ENCODE data around the gene ITIH5.

Gene ITIH5

DNA sequence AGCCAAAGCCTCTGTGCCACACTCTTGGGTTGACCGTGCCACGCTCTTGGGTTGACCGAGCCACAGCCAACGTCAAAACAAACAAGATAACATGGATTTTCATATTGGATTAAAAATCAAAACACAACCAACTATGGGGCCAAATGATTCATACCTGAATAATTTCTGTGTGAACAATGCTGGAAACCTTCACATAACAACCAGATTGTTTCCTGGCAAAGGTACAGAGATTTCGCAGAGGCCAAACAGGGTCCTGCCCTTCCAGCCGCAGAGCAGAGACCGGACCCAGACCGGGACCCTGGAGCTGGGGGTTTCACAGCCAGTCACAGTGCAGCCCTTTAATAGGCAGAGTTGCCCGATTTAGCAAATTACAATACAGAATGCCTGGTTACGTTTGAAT lies 40.5 kb downstream of the ITIH5 start:
- DNase-seq: peak; percentile 3

DNA sequence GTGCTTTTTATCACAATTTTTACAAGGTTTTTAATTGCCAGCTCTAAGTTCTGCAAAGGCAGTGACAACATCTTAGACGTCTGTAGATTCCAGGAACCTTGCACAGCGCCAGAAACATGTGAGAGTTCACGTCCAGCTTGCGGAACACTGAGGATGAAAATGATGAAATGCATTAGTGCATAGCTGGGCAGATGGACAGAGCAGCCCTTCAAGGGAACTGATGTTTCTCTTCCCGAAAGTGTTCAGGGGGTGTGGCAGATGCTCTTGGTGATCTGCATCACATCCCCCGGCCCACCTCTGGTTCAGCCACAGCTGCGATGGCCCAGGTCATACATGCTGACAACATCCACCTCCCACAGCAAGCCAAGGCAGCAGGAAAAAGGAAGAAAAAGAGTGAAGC lies 40.9 kb downstream of the ITIH5 start:
- no peak for DNase-seq

DNA sequence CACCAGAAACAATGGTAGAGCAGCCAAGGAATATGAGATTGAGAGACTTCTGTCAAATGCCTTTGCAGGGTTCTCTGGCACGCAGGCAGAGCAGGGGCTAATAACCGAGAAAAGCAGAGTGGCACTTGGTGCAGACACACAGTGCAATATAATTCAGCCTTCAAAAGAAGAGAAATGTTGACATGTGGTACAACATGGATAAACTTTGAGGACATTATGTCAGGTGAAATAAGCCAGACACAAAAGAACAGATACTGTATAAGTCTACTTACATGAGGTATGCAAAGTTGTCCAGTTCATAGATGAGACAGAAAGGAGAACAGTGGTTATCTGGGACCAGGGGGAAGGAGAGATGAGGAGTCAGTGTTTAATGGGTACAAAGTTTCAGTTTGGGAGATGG lies 41.8 kb downstream of the ITIH5 start:
- no peak for DNase-seq

GRCh38 chr10:7622969-7623368 lies 43.8 kb downstream of the ITIH5 start:
- no peak for DNase-seq

GRCh38 chr10:7618461-7618860 lies 48.3 kb downstream of the ITIH5 start:
- no peak for DNase-seq

- DNase-seq: no peak
Observed at GRCh38 chr10:7611909-7612308, 54.9 kb downstream of the ITIH5 start.

DNA sequence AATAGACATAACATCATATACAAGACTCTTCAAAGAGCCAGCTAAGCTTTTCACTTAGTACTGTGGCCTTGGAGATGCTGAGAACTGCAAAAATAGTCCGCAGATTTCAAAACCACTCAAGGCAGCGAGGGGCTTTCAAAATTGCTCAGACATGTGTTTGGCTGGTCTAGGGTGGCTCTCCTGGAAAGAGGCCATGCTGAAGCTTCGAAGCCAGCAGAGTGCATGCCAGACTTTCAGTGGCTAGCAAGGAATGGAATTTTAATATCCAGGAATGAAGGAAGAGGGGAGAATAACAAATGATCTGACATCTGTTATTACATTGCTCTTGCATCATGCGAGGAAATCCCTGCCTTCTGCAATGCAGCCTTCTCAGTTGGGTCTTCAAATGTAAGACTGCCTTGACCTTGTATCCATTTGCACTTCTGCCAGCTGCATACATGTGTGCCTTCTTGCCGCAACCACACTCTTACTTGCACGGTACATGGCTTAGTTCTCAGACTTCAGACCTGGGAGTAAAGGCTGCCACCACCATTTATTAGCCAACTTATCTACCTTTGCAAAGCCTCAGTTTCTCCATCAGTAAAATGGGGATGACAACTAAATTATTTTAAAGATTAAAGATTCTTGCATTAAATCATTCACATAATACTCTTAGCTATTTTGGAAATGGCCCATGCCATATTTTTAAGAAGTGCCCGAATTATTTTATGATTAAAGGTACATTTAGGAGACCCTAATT lies 55.9 kb downstream of the ITIH5 start:
- DNase-seq: no peak

DNA sequence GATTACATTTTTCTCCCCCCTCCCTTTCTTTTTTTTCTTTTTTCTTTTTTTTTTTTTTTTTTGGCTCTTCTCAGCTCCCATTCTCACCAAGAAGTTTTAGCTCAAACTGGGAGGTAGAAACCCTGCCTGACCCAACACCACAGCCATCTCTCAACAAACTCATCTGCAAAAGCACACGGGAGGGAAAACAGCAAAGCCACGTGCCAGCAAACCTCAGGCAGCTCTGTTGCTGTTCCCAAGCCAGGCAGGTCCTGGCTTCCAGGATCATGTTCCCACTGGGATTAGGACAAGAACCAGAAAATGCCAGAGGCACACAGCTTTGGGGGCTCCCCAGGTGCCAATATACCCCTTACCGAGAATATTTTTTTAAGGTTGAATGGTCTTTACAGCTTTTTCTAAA lies 56.7 kb downstream of the ITIH5 start:
- DNase-seq: no peak

DNA sequence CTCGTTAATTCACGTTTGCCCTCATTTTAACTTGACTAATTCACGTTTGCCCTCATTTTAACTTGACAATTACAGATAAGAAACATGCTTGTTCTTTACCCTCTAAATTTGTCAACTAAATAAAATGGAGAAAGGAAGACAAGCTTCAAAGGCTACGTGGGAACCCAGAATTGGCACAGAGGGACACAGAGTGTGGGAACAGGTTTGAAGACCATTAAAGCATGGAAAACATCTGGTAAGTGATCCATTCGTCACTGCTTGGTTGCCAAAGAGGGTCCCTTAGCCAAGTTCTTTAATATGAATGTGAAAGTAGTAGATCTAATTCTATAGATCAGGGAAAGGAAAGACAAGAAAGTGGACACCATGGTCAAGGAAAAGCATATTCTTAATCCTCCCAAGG lies 57.2 kb downstream of the ITIH5 start:
- DNase-seq: no peak

DNA sequence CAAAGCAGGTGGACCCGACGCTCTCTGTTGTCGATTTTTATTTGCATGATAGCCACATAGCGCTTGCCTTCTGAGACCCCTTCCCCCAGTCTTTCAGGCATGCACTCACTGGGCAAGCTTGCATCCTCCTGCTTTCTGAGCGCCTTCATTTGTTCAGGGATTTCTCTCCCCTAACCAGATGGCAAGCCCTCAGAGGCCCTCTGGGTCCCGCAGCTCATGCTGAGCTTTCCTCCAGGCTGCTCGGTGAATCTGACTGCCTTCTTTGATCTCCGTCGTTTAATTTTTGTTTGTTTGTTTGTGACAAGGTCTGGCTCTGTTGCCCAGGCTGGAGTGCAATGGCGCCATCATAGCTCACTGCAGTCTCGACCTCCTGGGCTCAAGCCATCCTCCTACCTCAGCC lies 58.8 kb downstream of the ITIH5 start:
- no peak for DNase-seq

- DNase-seq: no peak
Observed at GRCh38 chr10:7606951-7607404, 59.8 kb downstream of the ITIH5 start.

GRCh38 chr10:7605565-7606295 lies 61.0 kb downstream of the ITIH5 start:
- DNase-seq: no peak

- DNase-seq: no peak
Observed at GRCh38 chr10:7601023-7601656, 65.6 kb downstream of the ITIH5 start.

DNA sequence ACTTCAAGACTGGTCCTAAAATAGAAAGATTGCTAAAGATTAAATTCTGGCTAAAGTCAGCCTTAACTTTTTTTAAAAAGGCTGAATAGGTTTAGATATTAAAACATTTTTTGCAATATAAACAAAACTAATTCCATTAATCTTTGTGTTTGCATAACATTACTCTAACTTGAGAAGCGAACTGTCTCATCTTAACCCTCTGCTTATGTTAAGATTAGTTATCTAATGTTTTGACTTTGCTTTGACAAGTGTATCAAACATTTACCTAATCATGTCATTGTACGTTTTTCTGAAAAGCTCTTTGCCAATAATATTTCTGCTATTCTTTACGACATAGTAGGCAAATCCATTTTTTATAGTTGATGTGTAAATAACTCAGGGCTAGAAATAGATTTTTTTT lies 68.0 kb downstream of the ITIH5 start:
- DNase-seq: no peak

- DNase-seq: no peak
Observed at GRCh38 chr10:7596356-7596755, 70.4 kb downstream of the ITIH5 start.

GRCh38 chr10:7593905-7594304 lies 72.9 kb downstream of the ITIH5 start:
- DNase-seq: no peak

- DNase-seq: no peak
Observed at GRCh38 chr10:7593063-7593462, 73.7 kb downstream of the ITIH5 start.

- DNase-seq: no peak
Observed at GRCh38 chr10:7592627-7593026, 74.1 kb downstream of the ITIH5 start.

GRCh38 chr10:7590271-7590670 lies 76.5 kb downstream of the ITIH5 start:
- DNase-seq: no peak

DNA sequence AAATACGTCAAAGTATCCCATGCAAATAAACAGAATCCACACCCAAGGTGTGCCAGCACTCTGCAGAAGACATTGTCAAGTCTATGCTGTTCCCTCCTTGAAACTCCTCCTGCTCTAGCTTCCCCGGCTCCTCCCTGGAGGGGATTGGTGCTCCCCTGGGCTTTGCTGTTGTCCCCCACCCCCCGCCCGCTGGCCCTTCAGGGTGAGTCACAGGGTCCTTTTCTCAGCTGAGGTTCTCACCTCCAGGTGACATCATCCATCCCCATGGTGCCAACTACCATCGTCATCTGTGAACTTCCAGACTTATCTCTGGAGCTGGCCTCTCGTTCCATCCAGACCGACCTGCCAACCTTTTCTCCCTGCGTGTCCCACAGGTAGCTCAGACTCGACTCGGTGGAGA lies 77.0 kb downstream of the ITIH5 start:
- no peak for DNase-seq

DNA sequence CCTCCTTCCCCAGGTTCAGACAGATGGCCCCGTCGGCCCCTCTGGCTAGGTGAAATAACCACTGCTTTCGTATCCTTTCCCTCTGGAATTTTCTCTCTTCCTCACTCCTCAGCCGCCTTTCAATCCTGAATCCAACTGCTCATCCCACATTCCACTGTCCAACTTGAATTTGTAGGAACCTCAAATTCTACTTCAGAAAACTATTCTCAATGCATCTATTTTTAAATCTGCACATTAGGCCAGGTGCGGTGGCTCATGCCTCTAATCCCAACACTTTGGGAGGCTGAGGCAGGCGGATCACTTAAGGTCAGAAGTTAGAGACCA lies 78.9 kb downstream of the ITIH5 start:
- no peak for DNase-seq

DNA sequence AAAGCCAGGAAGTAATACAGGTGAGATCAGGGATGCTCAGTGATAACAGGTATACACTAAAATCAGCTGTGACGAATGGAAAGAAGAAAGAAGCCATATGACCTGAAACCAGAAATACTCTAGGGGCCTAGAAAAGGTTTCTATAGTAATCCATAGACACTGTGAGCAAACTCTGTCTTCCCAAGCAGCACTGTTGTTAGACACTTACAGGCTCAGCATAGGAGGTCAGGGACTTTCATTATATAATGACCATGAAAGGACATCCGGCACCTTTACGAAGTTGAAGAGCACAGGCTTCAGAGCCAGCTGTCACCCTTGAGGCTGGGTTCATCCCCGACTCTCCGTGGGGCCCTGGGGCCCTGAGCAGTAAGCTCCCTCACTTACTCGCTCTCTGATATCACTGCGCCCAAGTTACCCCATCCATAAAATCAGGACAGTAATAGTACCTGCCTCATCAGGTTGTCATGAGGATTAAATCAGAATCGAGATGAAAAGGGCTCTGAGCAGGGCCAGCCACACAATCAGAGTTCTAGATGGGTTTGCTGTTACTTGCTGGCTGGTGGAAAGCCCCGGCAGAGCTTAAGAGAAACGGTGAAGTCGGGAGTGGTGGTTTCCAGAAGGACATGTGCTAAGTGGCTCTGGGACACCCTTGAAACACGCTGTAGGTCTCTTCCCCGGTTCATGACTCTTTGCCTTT lies 79.5 kb downstream of the ITIH5 start:
- no peak for DNase-seq

DNA sequence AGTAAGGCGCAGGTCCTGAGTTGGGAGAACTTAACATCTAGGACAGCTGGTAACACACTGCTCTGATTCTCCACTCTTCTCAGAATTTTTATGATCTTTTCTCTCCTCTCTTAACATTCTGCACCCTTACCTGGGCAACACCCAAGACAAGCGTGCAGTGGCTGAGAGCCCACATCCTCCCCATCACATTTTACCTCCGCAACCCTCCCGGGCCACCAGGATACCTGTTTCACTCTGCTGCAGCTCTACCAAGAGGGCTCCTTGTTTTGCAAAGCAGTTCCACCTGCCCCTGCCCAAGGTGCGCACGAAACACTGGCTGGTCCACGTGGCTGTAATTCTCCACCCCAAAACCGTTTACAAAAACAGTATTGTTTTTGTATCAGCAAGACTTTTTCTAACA lies 81.5 kb downstream of the ITIH5 start:
- DNase-seq: no peak

- no peak for DNase-seq
Observed at GRCh38 chr10:7583626-7584025, 83.1 kb downstream of the ITIH5 start.

Measured in kidney glomerular epithelial cell (primary cell).